ENCODE measurements around the gene VPS35. TPM values are rescaled to one million over a fixed set of nuclear protein-coding genes. Genes with fewer than 3 reads are reported as not detected.

Gene VPS35
- total and polyA plus RNA-seq, 2 experiments from 2014 or later = 127 to 221 TPM

DNA sequence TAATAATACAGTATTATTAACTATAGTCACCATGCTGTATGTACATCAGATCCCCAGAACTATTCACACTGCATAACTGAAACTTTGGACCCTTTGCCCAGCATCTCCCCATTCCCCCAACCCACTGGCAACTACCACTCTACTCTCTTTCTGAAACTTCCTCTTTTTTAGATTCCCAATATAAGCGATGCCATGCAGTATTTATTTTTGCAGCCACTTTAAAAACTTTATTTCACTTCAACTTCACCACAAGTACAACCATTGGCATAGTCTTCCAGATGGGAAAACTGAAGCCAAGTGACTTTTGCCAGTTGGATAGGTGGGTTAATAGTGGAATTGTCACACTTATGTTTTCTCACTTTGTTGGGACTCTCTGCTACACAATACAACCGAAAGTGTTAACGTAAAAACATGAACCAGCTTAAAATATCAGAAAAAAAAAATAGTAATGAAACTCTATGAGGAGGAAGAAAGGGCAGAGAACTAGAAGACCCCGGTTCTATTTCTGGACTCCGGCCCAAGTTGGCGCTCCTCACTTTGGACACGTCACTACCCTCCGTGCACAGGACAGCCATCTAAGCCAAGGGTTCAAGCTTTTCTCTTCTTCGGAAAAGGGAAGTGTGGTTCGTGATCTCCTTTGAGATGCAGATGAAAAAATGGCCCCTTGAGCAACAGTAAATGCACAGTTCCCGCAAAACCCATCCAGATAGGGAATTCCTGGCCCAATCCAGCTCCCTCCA lies 68.5 kb downstream of the VPS35 start:
- WGBS (ENCODE audit: low lambda C conversion rate, missing lambda C conversion rate) = 14% methylated on average over 11 of the region's 11 CpGs
- H3K4me2 ChIP-seq = peak overlapping the region; percentile 89
- H3K9me2 ChIP-seq (replicated peaks; ENCODE audit: insufficient read depth) = no peaks in the 10 kb centered on the region
- peak overlapping the region; percentile 50 for H2AFZ ChIP-seq
- no peaks in the 10 kb centered on the region for H3K9me3 ChIP-seq (ENCODE audit: low read depth)
- no peaks in the 10 kb centered on the region for H4K20me1 ChIP-seq (ENCODE audit: insufficient read depth, poor library complexity, severe bottlenecking)
- no peak for DNase-seq (ENCODE audit: low spot score)
- TF ChIP-seq EZH2 (IDR thresholded peaks at IDR 0.05; ENCODE audit: borderline replicate concordance) (no peak), EZH2phosphoT487 (IDR thresholded peaks at IDR 0.05; ENCODE audit: low read depth, severe bottlenecking, unreplicated experiment) (no peak)
- TF ChIP-seq, protein P1, sequence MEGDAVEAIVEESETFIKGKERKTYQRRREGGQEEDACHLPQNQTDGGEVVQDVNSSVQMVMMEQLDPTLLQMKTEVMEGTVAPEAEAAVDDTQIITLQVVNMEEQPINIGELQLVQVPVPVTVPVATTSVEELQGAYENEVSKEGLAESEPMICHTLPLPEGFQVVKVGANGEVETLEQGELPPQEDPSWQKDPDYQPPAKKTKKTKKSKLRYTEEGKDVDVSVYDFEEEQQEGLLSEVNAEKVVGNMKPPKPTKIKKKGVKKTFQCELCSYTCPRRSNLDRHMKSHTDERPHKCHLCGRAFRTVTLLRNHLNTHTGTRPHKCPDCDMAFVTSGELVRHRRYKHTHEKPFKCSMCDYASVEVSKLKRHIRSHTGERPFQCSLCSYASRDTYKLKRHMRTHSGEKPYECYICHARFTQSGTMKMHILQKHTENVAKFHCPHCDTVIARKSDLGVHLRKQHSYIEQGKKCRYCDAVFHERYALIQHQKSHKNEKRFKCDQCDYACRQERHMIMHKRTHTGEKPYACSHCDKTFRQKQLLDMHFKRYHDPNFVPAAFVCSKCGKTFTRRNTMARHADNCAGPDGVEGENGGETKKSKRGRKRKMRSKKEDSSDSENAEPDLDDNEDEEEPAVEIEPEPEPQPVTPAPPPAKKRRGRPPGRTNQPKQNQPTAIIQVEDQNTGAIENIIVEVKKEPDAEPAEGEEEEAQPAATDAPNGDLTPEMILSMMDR (IDR thresholded peaks at IDR 0.05; ENCODE audit: poor library complexity) = no peak
- H3K79me2 ChIP-seq = peaks cover 4% of the 10 kb centered on the region
- no peaks in the 10 kb centered on the region for H3K27me3 ChIP-seq
- H3K4me1 ChIP-seq (ENCODE audit: insufficient read depth) = no peaks in the 10 kb centered on the region
- no peak overlapping the region for H3K27ac ChIP-seq
- H3K4me3 ChIP-seq = peak overlapping the region; percentile 67
- H3K36me3 ChIP-seq (replicated peaks; ENCODE audit: insufficient read depth, low read depth) = no peaks in the 10 kb centered on the region

DNA sequence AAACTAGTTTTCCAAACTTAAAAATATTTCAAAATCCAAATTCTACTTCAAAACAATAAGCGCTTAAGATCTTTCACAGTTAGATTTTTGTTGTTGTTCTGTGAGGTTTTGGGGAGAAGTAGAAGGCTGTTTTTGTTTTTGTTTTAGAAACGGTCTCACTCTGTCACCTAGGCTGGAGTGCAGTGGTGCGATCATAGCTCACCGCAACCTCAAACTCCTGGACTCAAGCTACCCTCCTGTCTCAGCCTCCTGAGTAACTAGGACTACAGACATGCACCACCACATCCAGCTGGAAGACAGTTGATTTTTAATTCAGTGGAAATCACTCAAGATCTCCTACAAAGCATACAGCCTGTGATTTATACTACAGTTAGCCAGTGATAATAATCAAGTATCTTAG lies 70.5 kb downstream of the VPS35 start:
- WGBS (ENCODE audit: low lambda C conversion rate, missing lambda C conversion rate) = 91% methylated on average over 4 of the region's 4 CpGs
- TF ChIP-seq, protein P1 (IDR thresholded peaks at IDR 0.05; ENCODE audit: poor library complexity) = no peak
- TF ChIP-seq EZH2phosphoT487 (IDR thresholded peaks at IDR 0.05; ENCODE audit: low read depth, severe bottlenecking, unreplicated experiment) (no peak), EZH2 (IDR thresholded peaks at IDR 0.05; ENCODE audit: borderline replicate concordance) (no peak)
- no peak overlapping the region for H2AFZ ChIP-seq

DNA sequence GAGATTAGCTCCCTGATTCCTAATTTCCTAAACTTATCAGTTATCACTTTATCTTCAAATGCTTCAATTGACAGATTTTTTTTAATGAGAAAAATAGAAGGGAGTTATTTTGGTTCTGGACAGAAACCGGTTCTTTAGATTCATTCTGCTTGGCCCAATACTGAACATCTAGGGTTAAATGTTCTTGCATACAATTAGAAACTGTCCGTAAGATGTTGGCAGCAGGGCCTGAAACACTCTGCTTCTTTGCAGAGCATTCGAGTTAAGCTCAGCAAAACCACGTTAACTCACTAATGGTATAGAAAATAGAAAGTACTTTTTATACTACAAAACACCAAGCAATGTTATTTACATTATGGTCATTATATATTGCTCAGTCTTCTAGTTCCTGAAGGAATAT lies 75.0 kb downstream of the VPS35 start:
- Histone ChIP-seq H3K9me3 (ENCODE audit: low read depth) (no peaks in the 10 kb centered on the region), H4K20me1 (ENCODE audit: insufficient read depth, poor library complexity, severe bottlenecking) (no peaks in the 10 kb centered on the region), H3K4me1 (ENCODE audit: insufficient read depth) (no peaks in the 10 kb centered on the region), H3K27ac (no peak overlapping the region), H3K4me3 (no peak overlapping the region), H3K79me2 (no peaks in the 10 kb centered on the region), H3K9me2 (replicated peaks; ENCODE audit: insufficient read depth) (no peaks in the 10 kb centered on the region), H3K36me3 (replicated peaks; ENCODE audit: insufficient read depth, low read depth) (no peaks in the 10 kb centered on the region), H2AFZ (no peak overlapping the region), H3K27me3 (no peaks in the 10 kb centered on the region), H3K4me2 (no peak overlapping the region)
- 83% methylated on average over 4 of the region's 4 CpGs for WGBS (ENCODE audit: low lambda C conversion rate, missing lambda C conversion rate)
- DNase-seq (ENCODE audit: low spot score) = no peak
- TF ChIP-seq, protein P1 (IDR thresholded peaks at IDR 0.05; ENCODE audit: poor library complexity) = no peak
- TF ChIP-seq EZH2 (IDR thresholded peaks at IDR 0.05; ENCODE audit: borderline replicate concordance) = no peak
- TF ChIP-seq EZH2phosphoT487 (IDR thresholded peaks at IDR 0.05; ENCODE audit: low read depth, severe bottlenecking, unreplicated experiment) = no peak

More for the DNA sequence above, 70.5 kb downstream of the VPS35 start:
- no peaks in the 10 kb centered on the region for H3K27me3 ChIP-seq
- no peak overlapping the region for H3K4me2 ChIP-seq
- no peaks in the 10 kb centered on the region for H4K20me1 ChIP-seq (ENCODE audit: insufficient read depth, poor library complexity, severe bottlenecking)
- H3K9me2 ChIP-seq (replicated peaks; ENCODE audit: insufficient read depth) = no peaks in the 10 kb centered on the region
- no peak overlapping the region for H3K4me3 ChIP-seq
- H3K79me2 ChIP-seq = peaks cover 4% of the 10 kb centered on the region
- no peak for DNase-seq (ENCODE audit: low spot score)
- no peaks in the 10 kb centered on the region for H3K9me3 ChIP-seq (ENCODE audit: low read depth)
- H3K4me1 ChIP-seq (ENCODE audit: insufficient read depth) = no peaks in the 10 kb centered on the region
- H3K27ac ChIP-seq = no peak overlapping the region
- no peaks in the 10 kb centered on the region for H3K36me3 ChIP-seq (replicated peaks; ENCODE audit: insufficient read depth, low read depth)
